ENCODE data around the gene TAS2R60.
"Not testable (repeated sequence)": the region's sequence is repeated elsewhere in the genome, so short reads cannot be mapped to it uniquely, and the experiment has no call there.

Gene TAS2R60

GRCh38 chr7:143443153-143443552, at the start of gene TAS2R60:
Gene TAS2R60 (plus strand): TSS chr7:143443453. CDS start chr7:143443453, 0 bp downstream.
- DNase-seq (ENCODE audit: low spot score) = no peak

- DNase-seq (ENCODE audit: low spot score) = no peak
Observed at GRCh38 chr7:143394068-143394467, 49.2 kb upstream of the TAS2R60 start.

GRCh38 chr7:143394777-143395176, 48.5 kb upstream of the TAS2R60 start:
- DNase-seq (ENCODE audit: low spot score) = no peak

GRCh38 chr7:143395187-143396149, 47.8 kb upstream of the TAS2R60 start:
- no peak for DNase-seq (ENCODE audit: low spot score)

- DNase-seq (ENCODE audit: low spot score) = no peak
Observed at GRCh38 chr7:143396182-143396581, 47.1 kb upstream of the TAS2R60 start.

GRCh38 chr7:143396625-143397556, 46.4 kb upstream of the TAS2R60 start:
- no peak for DNase-seq (ENCODE audit: low spot score)

GRCh38 chr7:143397710-143398530, 45.3 kb upstream of the TAS2R60 start:
- DNase-seq (ENCODE audit: low spot score) = no peak

GRCh38 chr7:143398616-143399015, 44.6 kb upstream of the TAS2R60 start:
- DNase-seq (ENCODE audit: low spot score) = no peak

GRCh38 chr7:143399151-143399550, 44.1 kb upstream of the TAS2R60 start:
- DNase-seq (ENCODE audit: low spot score) = no peak

- no peak for DNase-seq (ENCODE audit: low spot score)
Observed at GRCh38 chr7:143399642-143400041, 43.6 kb upstream of the TAS2R60 start.

- DNase-seq (ENCODE audit: low spot score) = no peak
Observed at GRCh38 chr7:143401265-143401664, 42.0 kb upstream of the TAS2R60 start.

- not testable (repeated sequence) for DNase-seq (ENCODE audit: low spot score)
Observed at GRCh38 chr7:143402233-143402632, 41.0 kb upstream of the TAS2R60 start.

GRCh38 chr7:143405173-143406001, 37.9 kb upstream of the TAS2R60 start:
- no peak for DNase-seq (ENCODE audit: low spot score)

GRCh38 chr7:143406002-143406357, 37.3 kb upstream of the TAS2R60 start:
- DNase-seq (ENCODE audit: low spot score) = no peak

- DNase-seq (ENCODE audit: low spot score) = no peak
Observed at GRCh38 chr7:143407287-143408251, 35.7 kb upstream of the TAS2R60 start.

GRCh38 chr7:143408252-143408685, 35.0 kb upstream of the TAS2R60 start:
- no peak for DNase-seq (ENCODE audit: low spot score)

- no peak for DNase-seq (ENCODE audit: low spot score)
Observed at GRCh38 chr7:143408686-143409561, 34.3 kb upstream of the TAS2R60 start, which contains the start of gene EPHA1. Gene EPHA1 (minus strand): TSS chr7:143408856. CDS start chr7:143408805, 51 bp downstream.

- DNase-seq (ENCODE audit: low spot score) = peak; percentile 30
Observed at GRCh38 chr7:143410521-143411004, 32.7 kb upstream of the TAS2R60 start.
